H1 (cell line): Measurements from ENCODE around the gene TNFRSF18.

Source experiments
- CREB1 ChIP-seq: IDR thresholded peaks from 2 replicates; pipeline ENCODE4 v1.6.1; 2012; ENCODE audit warnings: inconsistent platforms
- KDM1A ChIP-seq: fragments of 200-600, 300-600 bp; sonication (generic); IDR thresholded peaks from 2 replicates; pipeline ENCODE4 v1.7.1; 2016; ENCODE audit warnings: mild to moderate bottlenecking, low read length, borderline replicate concordance
- SUZ12 ChIP-seq: fragments of 200-600 bp; sonication (generic); IDR thresholded peaks from 2 replicates; pipeline ENCODE4 v1.6.1; 2012; ENCODE audit warnings: mild to moderate bottlenecking, inconsistent platforms, low read length, moderate library complexity, mixed read lengths
- TF ChIP-seq, protein P1 (sequence below), 3 experiments: IDR thresholded peaks; 1 replicate in 2 of 3; 2 replicates in 1 of 3; pipeline versions ENCODE4 v1.5.1 to v1.6.1; 2011; ENCODE audit warnings: low read length in 3 of 3, mild to moderate bottlenecking in 3 of 3, inconsistent platforms in 2 of 3, low read depth in 1 of 3, moderate library complexity in 1 of 3; ENCODE audit not compliant: insufficient read depth in 1 of 3; ENCODE audit errors: control extremely low read depth in 1 of 3
- TF ChIP-seq, protein P2 (sequence below): IDR thresholded peaks from 2 replicates; pipeline ENCODE4 v1.6.1; 2012; ENCODE audit warnings: low read length, inconsistent platforms

DNA sequence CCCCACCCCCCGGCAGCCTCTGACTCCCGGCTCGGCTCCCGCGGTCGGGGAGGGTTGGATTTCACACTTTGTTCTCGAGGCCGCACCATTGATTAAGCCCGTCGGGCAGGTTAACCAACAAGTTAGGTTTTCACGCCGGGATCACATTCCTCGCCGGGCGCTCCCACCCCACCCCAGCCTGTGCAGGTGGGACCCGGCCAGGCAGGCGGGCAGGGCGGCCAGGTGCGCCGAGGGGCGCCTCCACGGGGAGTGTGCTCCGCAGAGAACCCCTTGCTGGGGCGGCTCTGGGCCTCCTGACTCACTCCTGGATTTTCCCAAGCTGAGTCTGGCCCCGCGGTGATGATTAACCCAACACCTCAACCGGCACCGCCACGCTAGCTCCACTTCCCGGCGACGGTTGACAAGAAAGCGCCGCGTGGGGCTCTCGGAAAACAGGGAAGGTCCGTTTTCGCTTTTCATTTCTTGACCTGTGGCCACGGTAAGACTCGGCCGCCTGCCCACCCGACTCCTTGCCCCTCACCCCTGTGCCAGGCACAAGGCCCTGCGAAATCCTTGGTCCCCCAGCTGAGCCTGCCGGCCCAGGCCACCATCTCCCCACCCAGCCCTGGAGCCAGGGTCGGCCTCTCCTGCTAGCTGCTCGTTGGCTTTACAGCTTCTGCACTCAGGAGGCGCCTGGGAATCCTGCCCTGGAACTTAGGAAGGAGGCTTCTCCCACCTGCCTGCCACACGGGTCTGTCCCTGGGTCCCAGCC, 41.5 kb downstream of the TNFRSF18 start:
- TF ChIP-seq, protein P1, sequence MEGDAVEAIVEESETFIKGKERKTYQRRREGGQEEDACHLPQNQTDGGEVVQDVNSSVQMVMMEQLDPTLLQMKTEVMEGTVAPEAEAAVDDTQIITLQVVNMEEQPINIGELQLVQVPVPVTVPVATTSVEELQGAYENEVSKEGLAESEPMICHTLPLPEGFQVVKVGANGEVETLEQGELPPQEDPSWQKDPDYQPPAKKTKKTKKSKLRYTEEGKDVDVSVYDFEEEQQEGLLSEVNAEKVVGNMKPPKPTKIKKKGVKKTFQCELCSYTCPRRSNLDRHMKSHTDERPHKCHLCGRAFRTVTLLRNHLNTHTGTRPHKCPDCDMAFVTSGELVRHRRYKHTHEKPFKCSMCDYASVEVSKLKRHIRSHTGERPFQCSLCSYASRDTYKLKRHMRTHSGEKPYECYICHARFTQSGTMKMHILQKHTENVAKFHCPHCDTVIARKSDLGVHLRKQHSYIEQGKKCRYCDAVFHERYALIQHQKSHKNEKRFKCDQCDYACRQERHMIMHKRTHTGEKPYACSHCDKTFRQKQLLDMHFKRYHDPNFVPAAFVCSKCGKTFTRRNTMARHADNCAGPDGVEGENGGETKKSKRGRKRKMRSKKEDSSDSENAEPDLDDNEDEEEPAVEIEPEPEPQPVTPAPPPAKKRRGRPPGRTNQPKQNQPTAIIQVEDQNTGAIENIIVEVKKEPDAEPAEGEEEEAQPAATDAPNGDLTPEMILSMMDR (IDR thresholded peaks at IDR 0.05; ENCODE audit: control extremely low read depth in 1 of 3, insufficient read depth in 1 of 3, low read depth in 1 of 3, low read length in 3 of 3), result no peak
- TF ChIP-seq CREB1 (no peak), SUZ12 (no peak), KDM1A (no peak)
- TF ChIP-seq, protein P2, sequence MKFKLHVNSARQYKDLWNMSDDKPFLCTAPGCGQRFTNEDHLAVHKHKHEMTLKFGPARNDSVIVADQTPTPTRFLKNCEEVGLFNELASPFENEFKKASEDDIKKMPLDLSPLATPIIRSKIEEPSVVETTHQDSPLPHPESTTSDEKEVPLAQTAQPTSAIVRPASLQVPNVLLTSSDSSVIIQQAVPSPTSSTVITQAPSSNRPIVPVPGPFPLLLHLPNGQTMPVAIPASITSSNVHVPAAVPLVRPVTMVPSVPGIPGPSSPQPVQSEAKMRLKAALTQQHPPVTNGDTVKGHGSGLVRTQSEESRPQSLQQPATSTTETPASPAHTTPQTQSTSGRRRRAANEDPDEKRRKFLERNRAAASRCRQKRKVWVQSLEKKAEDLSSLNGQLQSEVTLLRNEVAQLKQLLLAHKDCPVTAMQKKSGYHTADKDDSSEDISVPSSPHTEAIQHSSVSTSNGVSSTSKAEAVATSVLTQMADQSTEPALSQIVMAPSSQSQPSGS, result no peak
